Smooth muscle cell (in vitro differentiated cells): ENCODE measurements around the gene NDUFC2. TPM values are rescaled to one million over a fixed set of nuclear protein-coding genes. Genes with fewer than 3 reads are reported as not detected.

Experiments used
- DNase-seq: peaks from one replicate; lab custom pipeline; 2025; ENCODE audit not compliant: unreplicated experiment; lab: John Stamatoyannopoulos, UW
- H2AFZ ChIP-seq: fragments of 200-600 bp; sonication (generic); 2 replicates; pipeline ENCODE4 v1.6.0; 2016; ENCODE audit warnings: antibody characterized with exemption, low read depth, mild to moderate bottlenecking
- H3F3A ChIP-seq: fragments of 200-600 bp; sonication (generic); 2 replicates; pipeline ENCODE4 v1.6.0; 2017; ENCODE audit warnings: antibody characterized with exemption, low read depth
- H3K27ac ChIP-seq: fragments of 200-600 bp; sonication (generic); 2 replicates; pipeline ENCODE4 v1.5.1; 2016; ENCODE audit warnings: low read depth, mild to moderate bottlenecking
- H3K27me3 ChIP-seq: fragments of 200-600 bp; sonication (generic); 2 replicates; pipeline ENCODE4 v1.6.1; 2016; ENCODE audit warnings: low read depth, mild to moderate bottlenecking
- H3K36me3 ChIP-seq: fragments of 200-600 bp; sonication (generic); 2 replicates; pipeline ENCODE4 v1.5.1; 2016; ENCODE audit warnings: low read depth
- H3K4me1 ChIP-seq: fragments of 200-600 bp; sonication (generic); 2 replicates; pipeline ENCODE4 v1.5.1; 2016; ENCODE audit warnings: low read depth
- H3K4me2 ChIP-seq: fragments of 200-600 bp; sonication (generic); 2 replicates; pipeline ENCODE4 v1.6.0; 2016; ENCODE audit warnings: mild to moderate bottlenecking
- H3K4me3 ChIP-seq: fragments of 200-600 bp; sonication (generic); 2 replicates; pipeline ENCODE4 v1.5.1; 2016; ENCODE audit warnings: mild to moderate bottlenecking
- H3K79me2 ChIP-seq: fragments of 200-600 bp; sonication (generic); 2 replicates; pipeline ENCODE4 v1.6.0; 2016; ENCODE audit warnings: low read depth, mild to moderate bottlenecking
- H3K9ac ChIP-seq: fragments of 200-600 bp; sonication (generic); 2 replicates; pipeline ENCODE4 v1.6.0; 2016; ENCODE audit warnings: low read depth
- H3K9me3 ChIP-seq: fragments of 200-600 bp; sonication (generic); replicated peaks from 2 replicates; pipeline ENCODE4 v1.5.1; 2016; ENCODE audit warnings: low read depth
- H4K20me1 ChIP-seq: fragments of 200-600 bp; sonication (generic); 2 replicates; pipeline ENCODE4 v1.6.0; 2016; ENCODE audit warnings: low read depth
- CTCF ChIP-seq: fragments of 200-600 bp; sonication (generic); IDR thresholded peaks from 2 replicates; pipeline ENCODE4 v1.5.1; 2017; ENCODE audit warnings: borderline replicate concordance, mild to moderate bottlenecking, antibody characterized with exemption; ENCODE audit not compliant: insufficient read depth, poor library complexity, severe bottlenecking
- WGBS: methylation state at CpG from one replicate; pipeline ENCODE4 v1.1.7; 2016; ENCODE audit warnings: low lambda C conversion rate; 5-methylcytosine and 5-hydroxymethylcytosine counted together
- polyA plus RNA-seq: library from polyadenylated mRNA; unstranded; fragments of >200 nt; fragmentation: Nextera tagmentation; extraction: Ambion mirVana; gene quantifications from 2 replicates; pipeline ENCODE4 v1.2.1, GENCODE V29; 2016
- total RNA-seq: library from RNA; depleted of rRNA; stranded (reverse); fragments of >200 nt; gene quantifications from 2 replicates; pipeline ENCODE4 v1.2.3, GENCODE V29; 2014

NDUFC2 gene
- total RNA-seq, result 135 and 164 TPM in 2 replicates
- polyA plus RNA-seq, result 472 and 509 TPM in 2 replicates

- peak within 1 kb of the TSS; percentile 98 for H2AFZ ChIP-seq
- no peak for TF ChIP-seq CTCF
- peak within 1 kb of the TSS; percentile 99 for H3K4me3 ChIP-seq
- peak; percentile 26 for DNase-seq
- peaks cover 41% of the 10 kb centered on the region for H4K20me1 ChIP-seq
- H3K9me3 ChIP-seq, result no peaks in the 10 kb centered on the region
- peaks cover 10% of the 10 kb centered on the region for H3K4me1 ChIP-seq
- H3K79me2 ChIP-seq, result peaks cover 57% of the 10 kb centered on the region
- no peaks in the 10 kb centered on the region for H3K36me3 ChIP-seq
- 2% methylated on average over 68 of the region's 68 CpGs for WGBS
- peak within 1 kb of the TSS; percentile 99 for H3K4me2 ChIP-seq
- peak within 1 kb of the TSS; percentile 95 for H3K9ac ChIP-seq
- peak within 1 kb of the TSS; percentile 78 for H3K27ac ChIP-seq
- H3K27me3 ChIP-seq, result no peaks in the 10 kb centered on the region
- H3F3A ChIP-seq, result no peaks in the 10 kb centered on the region
These were observed at the start of gene NDUFC2 for GRCh38 chr11:78079232-78080083. Gene NDUFC2, minus strand, starts transcription at chr11:78079862. Its CDS starts 118 bp downstream, at chr11:78079744.

- DNase-seq, result no peak
- Histone ChIP-seq H3K79me2 (peaks cover 8% of the 10 kb centered on the region), H3K4me1 (no peaks in the 10 kb centered on the region), H3K9ac (no peak overlapping the region), H3K4me2 (no peak overlapping the region), H3K27ac (no peak overlapping the region), H4K20me1 (no peaks in the 10 kb centered on the region), H3F3A (no peaks in the 10 kb centered on the region), H3K36me3 (no peaks in the 10 kb centered on the region), H2AFZ (no peak overlapping the region), H3K9me3 (no peaks in the 10 kb centered on the region), H3K4me3 (no peak overlapping the region), H3K27me3 (no peaks in the 10 kb centered on the region)
- WGBS, result 97% methylated on average over 2 of the region's 3 CpGs
- TF ChIP-seq CTCF, result no peak
These were observed 47.7 kb upstream of the NDUFC2 start for GRCh38 chr11:78127403-78127802.

GRCh38 chr11:78112582-78113275 is 33.1 kb upstream of the NDUFC2 start:
- H2AFZ ChIP-seq, result no peak overlapping the region
- WGBS, result 95% methylated on average over 6 of the region's 6 CpGs

More at GRCh38 chr11:78112582-78113275, 33.1 kb upstream of the NDUFC2 start:
- H3F3A ChIP-seq, result peaks cover 10% of the 10 kb centered on the region
- peaks cover 7% of the 10 kb centered on the region for H3K36me3 ChIP-seq
- no peaks in the 10 kb centered on the region for H4K20me1 ChIP-seq
- no peak for TF ChIP-seq CTCF
- no peak overlapping the region for H3K9ac ChIP-seq
- no peaks in the 10 kb centered on the region for H3K79me2 ChIP-seq
- no peak for DNase-seq
- H3K4me3 ChIP-seq, result no peak overlapping the region
- H3K9me3 ChIP-seq, result no peaks in the 10 kb centered on the region
- H3K27me3 ChIP-seq, result no peaks in the 10 kb centered on the region
- H3K4me2 ChIP-seq, result no peak overlapping the region
- H3K4me1 ChIP-seq, result peaks cover 6% of the 10 kb centered on the region
- H3K27ac ChIP-seq, result no peak overlapping the region
